Thyroid gland (tissue), 4 donors: ENCODE measurements around the gene ZNF182.

ENCODE experiments used
- POLR2A ChIP-seq, 2 donors: fragments of 450-650 bp; IDR thresholded peaks; one replicate each; pipeline ENCODE4 v1.6.1; 2017; ENCODE audit warnings: antibody characterized with exemption in 2 of 2, mild to moderate bottlenecking in 2 of 2, moderate library complexity in 1 of 2
- TF ChIP-seq, protein P1 (sequence below), 6 experiments: fragments of 200-600 bp in 3 of 6; fragments of 450-650 bp in 3 of 6; sonication (generic) in 3 of 6; IDR thresholded peaks; one replicate each; pipeline ENCODE4 v1.5.1; 2016 to 2019; ENCODE audit warnings: antibody characterized with exemption in 6 of 6, mild to moderate bottlenecking in 2 of 6, inconsistent platforms in 1 of 6, moderate library complexity in 1 of 6

DNA sequence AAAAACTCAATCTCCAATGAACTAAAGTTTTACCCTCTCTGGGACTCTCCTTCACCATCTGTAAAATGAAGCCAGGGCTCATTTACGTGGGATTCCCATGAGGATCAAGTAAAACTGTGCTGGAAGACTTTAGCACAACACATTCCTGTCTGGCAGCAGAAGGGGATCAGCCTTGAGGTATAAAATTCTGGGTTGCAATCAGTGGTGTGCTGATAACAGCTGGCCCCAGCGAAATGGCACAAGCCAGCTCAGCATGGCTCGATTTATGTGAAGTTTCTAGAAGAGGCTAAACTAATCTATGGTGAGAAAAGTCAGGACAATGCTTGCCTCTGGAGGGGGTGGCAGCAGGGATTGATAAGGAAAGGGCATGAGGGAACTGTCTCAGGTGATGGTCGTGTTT is 39.3 kb upstream of the ZNF182 start:
- no peak for TF ChIP-seq POLR2A (IDR thresholded peaks at IDR 0.05)
- TF ChIP-seq, protein P1, sequence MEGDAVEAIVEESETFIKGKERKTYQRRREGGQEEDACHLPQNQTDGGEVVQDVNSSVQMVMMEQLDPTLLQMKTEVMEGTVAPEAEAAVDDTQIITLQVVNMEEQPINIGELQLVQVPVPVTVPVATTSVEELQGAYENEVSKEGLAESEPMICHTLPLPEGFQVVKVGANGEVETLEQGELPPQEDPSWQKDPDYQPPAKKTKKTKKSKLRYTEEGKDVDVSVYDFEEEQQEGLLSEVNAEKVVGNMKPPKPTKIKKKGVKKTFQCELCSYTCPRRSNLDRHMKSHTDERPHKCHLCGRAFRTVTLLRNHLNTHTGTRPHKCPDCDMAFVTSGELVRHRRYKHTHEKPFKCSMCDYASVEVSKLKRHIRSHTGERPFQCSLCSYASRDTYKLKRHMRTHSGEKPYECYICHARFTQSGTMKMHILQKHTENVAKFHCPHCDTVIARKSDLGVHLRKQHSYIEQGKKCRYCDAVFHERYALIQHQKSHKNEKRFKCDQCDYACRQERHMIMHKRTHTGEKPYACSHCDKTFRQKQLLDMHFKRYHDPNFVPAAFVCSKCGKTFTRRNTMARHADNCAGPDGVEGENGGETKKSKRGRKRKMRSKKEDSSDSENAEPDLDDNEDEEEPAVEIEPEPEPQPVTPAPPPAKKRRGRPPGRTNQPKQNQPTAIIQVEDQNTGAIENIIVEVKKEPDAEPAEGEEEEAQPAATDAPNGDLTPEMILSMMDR (IDR thresholded peaks at IDR 0.05), result no peak
